Activated naive CD8-positive, alpha-beta T cell treated with anti-CD3 and anti-CD28 coated beads for 36 hours (primary cell): Measurements from ENCODE around the gene PFDN1. TPM values are rescaled to one million over a fixed set of nuclear protein-coding genes. Genes with fewer than 3 reads are reported as not detected.
"Not testable (repeated sequence)": the region's sequence is repeated elsewhere in the genome, so short reads cannot be mapped to it uniquely, and the experiment has no call there.

Source experiments
- DNase-seq: peaks from one replicate; pipeline ENCODE4 v3.0.0; 2021
- H3K27ac Mint-ChIP-seq: one replicate; pipeline ENCODE4 v1.8.0; 2022; ENCODE audit warnings: mild to moderate bottlenecking, moderate library complexity, mixed read lengths
- H3K27me3 Mint-ChIP-seq: one replicate; pipeline ENCODE4 v1.8.0; 2022; ENCODE audit warnings: mild to moderate bottlenecking, mixed read lengths
- H3K36me3 Mint-ChIP-seq: one replicate; pipeline ENCODE4 v1.8.0; 2021; ENCODE audit warnings: mild to moderate bottlenecking, mixed read lengths
- H3K4me1 Mint-ChIP-seq: one replicate; pipeline ENCODE4 v1.8.0; 2021; ENCODE audit warnings: mixed read lengths
- H3K4me3 Mint-ChIP-seq: one replicate; pipeline ENCODE4 v1.8.0; 2022; ENCODE audit warnings: mild to moderate bottlenecking, moderate library complexity, mixed read lengths
- H3K9me3 Mint-ChIP-seq: one replicate; pipeline ENCODE4 v1.8.0; 2022; ENCODE audit warnings: mixed read lengths
- total RNA-seq, 2 experiments: library from RNA; stranded (reverse); gene quantifications; one replicate each; pipeline ENCODE4 v1.2.3, GENCODE V29; 2021

PFDN1 gene, protein sequence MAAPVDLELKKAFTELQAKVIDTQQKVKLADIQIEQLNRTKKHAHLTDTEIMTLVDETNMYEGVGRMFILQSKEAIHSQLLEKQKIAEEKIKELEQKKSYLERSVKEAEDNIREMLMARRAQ
- total RNA-seq = 10 to 100 TPM; 64.0 to 68.5 TPM

DNA sequence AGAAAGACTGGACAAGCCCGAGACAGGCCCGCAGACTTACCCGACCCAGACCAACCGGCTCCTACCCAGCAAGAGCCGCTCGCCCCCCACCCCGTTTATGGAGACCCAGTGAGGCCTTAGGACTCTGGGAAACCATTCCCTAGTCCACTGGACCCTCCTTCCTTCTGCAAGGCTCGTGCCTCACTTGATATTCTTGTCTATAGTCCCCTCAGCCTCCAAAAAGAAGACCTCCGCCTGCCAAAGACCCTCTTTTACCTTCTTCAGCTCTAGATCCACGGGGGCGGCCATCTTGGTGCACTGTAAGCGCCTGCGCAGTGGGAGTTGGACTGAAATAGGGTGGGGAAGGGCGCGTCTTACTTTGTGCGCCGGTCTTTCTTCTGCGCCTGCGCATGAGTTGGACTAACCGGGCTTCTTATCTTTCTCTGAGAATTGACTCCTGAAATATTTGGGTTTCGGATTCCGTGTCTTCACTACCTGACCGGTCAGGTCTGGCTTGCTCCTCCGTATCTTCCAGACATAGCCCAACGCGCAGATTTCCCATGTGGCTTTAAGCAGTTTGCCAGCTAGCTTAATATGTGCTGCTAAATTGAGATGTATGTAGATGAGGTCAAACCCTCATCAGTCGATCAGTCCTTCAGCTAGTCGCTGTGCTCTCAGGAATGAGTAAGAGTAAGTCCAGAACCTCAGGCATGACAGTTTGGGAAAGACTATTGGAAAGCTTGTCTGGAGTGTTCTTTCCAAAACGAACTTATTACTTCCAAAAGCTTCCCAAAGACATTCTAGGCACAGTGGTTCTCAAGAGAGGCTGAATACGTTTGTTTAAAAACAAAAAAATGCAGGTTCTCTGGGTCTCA, at the start of gene PFDN1:
Gene PFDN1, minus strand, starts transcription at position 316 of the 854 bp plus-strand sequence. Its CDS starts 28 bp downstream, at position 288.
- Mint-ChIP-seq H3K9me3 (no peaks in the 10 kb centered on the region), H3K36me3 (peaks cover 6% of the 10 kb centered on the region), H3K4me3 (peak within 1 kb of the TSS; percentile 95), H3K27ac (peak within 1 kb of the TSS; percentile 91), H3K4me1 (peaks cover 25% of the 10 kb centered on the region), H3K27me3 (no peaks in the 10 kb centered on the region)
- peak; percentile 90 for DNase-seq

DNA sequence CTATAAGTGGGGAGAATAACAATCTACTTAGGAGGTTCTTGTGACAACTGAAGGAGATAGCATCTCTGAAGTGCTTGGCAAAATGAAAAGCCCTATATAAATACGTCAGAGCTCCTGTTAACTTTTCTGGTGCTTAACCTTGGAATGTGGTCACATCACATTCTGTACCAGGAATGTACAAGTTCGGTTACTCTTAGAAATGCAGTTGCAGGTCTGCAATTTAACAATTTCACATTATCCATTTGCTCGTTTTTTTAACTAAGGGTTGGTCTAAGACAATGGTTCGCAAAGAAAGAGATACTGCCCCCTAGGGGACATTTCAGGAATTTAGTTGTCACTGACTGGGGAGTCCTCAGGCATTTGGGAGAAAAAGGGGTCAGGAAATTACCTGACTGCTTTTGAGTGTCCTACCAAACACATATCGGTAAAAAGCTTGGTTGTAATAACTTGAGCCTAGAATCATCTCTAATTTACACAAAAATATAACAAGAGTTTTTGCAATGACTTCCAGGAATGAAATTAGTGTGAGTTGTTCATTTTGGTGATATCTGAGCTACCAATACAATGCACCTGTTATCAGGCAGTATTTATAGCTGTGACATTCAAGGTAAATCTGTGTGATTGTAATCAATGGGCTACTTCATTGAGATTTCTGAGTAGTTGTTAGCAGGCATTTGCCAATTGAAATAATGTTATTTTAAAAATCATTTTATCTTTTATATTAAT, 48.9 kb upstream of the PFDN1 start:
- no peak overlapping the region for H3K27ac Mint-ChIP-seq
- H3K4me1 Mint-ChIP-seq = peaks cover 10% of the 10 kb centered on the region
- no peak overlapping the region for H3K4me3 Mint-ChIP-seq
- DNase-seq = peak; percentile 40
- no peaks in the 10 kb centered on the region for H3K36me3 Mint-ChIP-seq
- H3K9me3 Mint-ChIP-seq = no peaks in the 10 kb centered on the region
- H3K27me3 Mint-ChIP-seq = peaks cover 32% of the 10 kb centered on the region

DNA sequence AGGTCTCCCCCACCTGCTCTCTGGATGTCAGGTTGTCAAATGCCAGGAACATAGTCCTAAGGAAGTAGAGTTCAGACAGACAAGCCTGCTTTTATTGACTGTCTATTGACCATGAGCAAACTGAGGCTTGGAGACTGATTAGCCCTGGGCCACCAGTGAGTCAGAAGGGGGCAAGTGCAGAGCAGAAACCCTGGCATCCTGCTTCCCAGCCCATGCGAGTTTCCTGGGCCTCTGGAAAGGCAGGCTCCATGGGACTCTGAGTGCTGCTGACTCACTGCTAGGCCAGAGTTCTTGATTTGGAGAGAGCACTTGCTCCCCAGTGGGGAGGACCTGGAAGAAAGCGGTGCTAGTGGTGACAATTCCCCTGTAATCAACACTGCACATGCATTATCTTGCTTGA, 46.3 kb upstream of the PFDN1 start:
- Mint-ChIP-seq H3K27ac (no peak overlapping the region), H3K9me3 (no peaks in the 10 kb centered on the region), H3K36me3 (no peaks in the 10 kb centered on the region)

DNA sequence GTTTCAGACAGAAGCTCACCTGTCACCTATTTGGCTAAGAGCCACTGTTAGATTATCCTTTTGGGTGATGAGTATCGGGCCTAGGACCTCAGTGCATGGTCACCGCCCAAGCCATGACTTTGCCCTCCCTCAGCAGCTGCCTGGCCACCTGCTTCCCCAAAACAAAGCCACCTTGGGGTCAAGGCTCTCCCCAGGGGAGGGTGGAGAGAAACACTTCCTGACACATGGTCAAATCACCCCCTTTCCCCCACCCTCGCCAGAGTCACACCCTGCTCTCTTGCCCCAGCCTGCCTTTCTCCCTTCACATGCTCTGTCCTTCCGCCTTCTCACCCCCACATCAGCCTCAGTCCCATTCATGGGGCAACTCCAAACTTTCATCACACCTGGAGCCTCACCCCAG, 45.2 kb upstream of the PFDN1 start:
- peaks cover 43% of the 10 kb centered on the region for H3K27me3 Mint-ChIP-seq
- no peak for DNase-seq
- H3K4me1 Mint-ChIP-seq = peaks cover 32% of the 10 kb centered on the region
- no peak overlapping the region for H3K27ac Mint-ChIP-seq
- no peaks in the 10 kb centered on the region for H3K9me3 Mint-ChIP-seq
- H3K4me3 Mint-ChIP-seq = no peak overlapping the region
- H3K36me3 Mint-ChIP-seq = peaks cover 3% of the 10 kb centered on the region

More for the DNA sequence above, 46.3 kb upstream of the PFDN1 start:
- Mint-ChIP-seq H3K4me3 (no peak overlapping the region), H3K27me3 (peaks cover 43% of the 10 kb centered on the region), H3K4me1 (peaks cover 23% of the 10 kb centered on the region)
- DNase-seq = no peak

DNA sequence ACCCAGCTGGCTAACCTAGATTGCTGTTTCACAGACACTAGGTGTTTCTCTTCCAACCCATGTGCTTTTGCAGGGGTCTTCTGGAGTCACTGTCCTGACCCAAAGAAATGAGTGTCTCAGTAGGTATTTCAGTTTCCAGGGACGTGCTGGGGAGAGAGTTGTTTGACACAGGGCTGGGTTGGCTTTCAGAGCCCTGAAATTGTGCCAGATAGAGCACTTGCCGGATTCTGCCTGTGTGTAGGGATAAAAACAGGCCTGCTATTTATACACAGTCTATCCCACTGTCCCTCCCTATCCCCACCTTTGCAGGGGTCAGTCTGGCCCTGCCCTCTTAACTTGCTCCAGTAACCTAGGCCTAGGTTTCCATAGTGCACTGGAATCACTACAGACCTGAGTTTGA, 44.5 kb upstream of the PFDN1 start:
- H3K27me3 Mint-ChIP-seq = peaks cover 43% of the 10 kb centered on the region
- H3K4me3 Mint-ChIP-seq = peak overlapping the region; percentile 73
- DNase-seq = no peak
- H3K36me3 Mint-ChIP-seq = peaks cover 7% of the 10 kb centered on the region
- peaks cover 39% of the 10 kb centered on the region for H3K4me1 Mint-ChIP-seq
- no peaks in the 10 kb centered on the region for H3K9me3 Mint-ChIP-seq
- H3K27ac Mint-ChIP-seq = no peak overlapping the region

DNA sequence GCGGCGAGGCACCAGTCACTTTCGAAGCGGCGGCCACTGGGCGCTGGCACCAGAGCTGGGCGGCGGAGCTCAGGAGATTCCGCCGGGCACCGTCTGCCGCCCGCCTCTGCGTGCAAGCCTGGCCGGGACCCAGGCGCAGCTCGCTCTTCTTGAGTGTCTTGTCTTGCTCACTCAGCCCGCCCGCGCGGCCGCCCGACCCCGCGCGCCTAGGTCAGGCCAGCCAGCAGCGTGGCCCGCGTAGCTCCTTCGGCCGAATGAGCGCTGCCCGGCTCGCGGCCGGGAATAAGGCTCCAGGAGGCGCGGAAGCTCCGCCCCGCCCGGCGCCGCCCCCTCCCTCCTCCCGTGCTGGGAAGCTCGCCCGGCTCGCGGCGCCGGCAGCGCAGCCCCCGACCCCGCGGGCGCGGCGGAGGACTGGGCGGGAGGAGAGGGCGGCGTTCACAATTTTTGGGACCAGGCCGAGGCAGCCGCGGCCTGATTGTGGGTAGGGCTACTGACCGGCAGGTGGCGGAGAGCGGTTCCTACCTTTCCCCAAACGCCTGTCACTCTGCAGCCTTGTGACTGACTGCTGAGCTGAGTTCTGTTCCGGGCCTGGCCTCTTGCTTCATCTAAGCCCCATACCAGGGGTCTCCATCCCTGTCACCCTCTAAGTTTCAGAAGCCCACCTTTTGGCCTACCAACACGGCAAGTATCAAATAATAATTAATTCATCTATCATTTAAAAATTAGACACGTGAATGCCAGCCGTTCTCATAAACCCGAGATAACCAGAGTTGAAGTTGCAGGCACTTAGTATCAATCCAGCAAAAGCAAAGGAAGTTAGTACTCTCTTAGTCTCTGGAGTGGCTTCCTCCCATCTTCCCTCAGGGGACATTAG, 43.7 kb upstream of the PFDN1 start, which contains the start of gene HBEGF:
Gene HBEGF, minus strand, starts transcription at position 256 of the 874 bp plus-strand sequence. CDS start 275 bp downstream, outside the sequence.
- H3K27me3 Mint-ChIP-seq = peaks cover 40% of the 10 kb centered on the region
- peaks cover 42% of the 10 kb centered on the region for H3K4me1 Mint-ChIP-seq
- peak; percentile 56 for DNase-seq
- H3K9me3 Mint-ChIP-seq = peaks cover 2% of the 10 kb centered on the region
- no peak within 1 kb of the TSS for H3K27ac Mint-ChIP-seq
- peak within 1 kb of the TSS; percentile 73 for H3K4me3 Mint-ChIP-seq
- peaks cover 13% of the 10 kb centered on the region for H3K36me3 Mint-ChIP-seq

DNA sequence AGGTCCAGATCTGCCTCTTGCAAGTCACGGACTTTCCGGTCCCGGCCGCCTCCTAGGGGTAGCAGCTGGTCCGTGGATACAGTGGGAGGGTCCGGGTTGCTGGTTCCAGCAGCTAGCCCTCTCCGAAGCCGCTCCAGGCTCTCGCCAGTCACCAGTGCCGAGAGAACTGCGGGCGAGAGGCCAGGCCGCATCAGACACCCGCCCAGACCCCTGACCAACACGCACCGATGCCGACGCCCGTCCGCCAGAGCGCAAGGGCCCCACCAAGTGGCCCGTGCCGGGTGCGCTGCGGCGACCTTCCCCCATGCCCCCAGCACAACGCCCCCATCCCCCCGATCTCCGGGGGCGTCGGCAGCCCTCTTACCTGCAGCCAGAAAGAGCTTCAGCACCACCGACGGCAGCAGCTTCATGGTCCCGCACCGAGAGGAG, 43.0 kb upstream of the PFDN1 start:
- H3K27ac Mint-ChIP-seq = no peak overlapping the region

DNA sequence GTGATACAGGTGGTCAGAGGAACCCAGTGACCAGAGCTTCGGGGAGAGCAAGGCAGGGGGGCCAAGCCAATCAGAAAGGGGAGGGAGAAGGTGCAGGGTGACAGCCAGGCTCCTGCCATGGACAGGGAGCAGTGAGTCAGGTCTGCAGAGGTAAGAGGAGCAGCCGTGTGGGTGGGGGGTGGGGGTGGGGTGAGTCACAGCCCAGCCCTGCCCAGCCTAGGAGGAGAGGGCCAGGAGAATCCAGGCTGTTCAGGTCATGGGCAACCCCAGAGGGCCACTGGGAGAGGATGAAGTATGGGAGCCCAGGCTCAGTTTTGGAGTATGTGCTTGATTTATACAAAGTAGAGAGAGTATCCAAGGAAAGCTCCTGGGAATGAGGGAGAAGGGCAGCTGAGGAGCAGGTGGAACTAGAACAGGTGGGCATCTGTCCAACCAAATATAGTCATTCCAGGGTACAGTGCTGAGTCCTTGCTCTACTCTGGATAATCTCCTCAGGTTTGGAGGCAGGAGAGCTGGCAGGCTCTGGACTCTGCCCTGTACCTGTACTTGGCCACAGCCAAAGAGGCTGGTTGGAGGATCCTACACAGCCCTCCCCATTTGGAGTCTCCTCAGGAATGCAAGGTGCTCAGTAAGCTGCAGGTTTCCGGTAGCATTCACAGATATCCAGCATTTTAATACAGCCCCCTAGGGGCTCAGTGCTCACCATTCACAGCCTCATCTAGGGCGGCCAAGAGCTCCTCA, 42.0 kb upstream of the PFDN1 start:
- peak overlapping the region; percentile 15 for H3K27ac Mint-ChIP-seq
- H3K4me1 Mint-ChIP-seq = peaks cover 49% of the 10 kb centered on the region

More for the DNA sequence above, 43.0 kb upstream of the PFDN1 start:
- Mint-ChIP-seq H3K4me3 (peak overlapping the region; percentile 62), H3K4me1 (peaks cover 44% of the 10 kb centered on the region), H3K27me3 (peaks cover 36% of the 10 kb centered on the region), H3K36me3 (peaks cover 19% of the 10 kb centered on the region), H3K9me3 (peaks cover 2% of the 10 kb centered on the region)
- DNase-seq = no peak

DNA sequence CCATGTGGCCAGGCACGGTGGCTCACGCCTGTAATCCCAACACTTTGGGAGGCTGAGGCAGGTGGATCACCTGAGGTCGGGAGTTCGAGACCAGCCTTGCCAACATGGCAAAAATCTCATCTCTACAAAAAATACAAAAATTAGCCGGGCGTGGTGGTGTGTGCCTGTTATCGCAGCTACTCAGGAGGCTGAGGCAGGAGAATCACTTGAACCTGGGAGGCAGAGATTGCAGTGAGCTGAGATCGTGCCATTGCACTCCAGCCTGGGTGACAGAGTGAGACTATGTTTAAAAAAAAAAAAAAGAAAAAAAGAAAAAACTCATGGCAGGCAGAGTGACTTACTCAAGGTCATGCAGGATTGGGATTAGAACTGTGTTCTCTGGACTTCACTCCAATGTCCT, 40.9 kb upstream of the PFDN1 start:
- Mint-ChIP-seq H3K36me3 (peaks cover 22% of the 10 kb centered on the region), H3K27ac (peak overlapping the region; percentile 18), H3K4me1 (peaks cover 49% of the 10 kb centered on the region), H3K27me3 (peaks cover 19% of the 10 kb centered on the region)
- DNase-seq, H3K9me3 Mint-ChIP-seq, H3K4me3 Mint-ChIP-seq: not testable (repeated sequence)

More for the DNA sequence above, 42.0 kb upstream of the PFDN1 start:
- peaks cover 2% of the 10 kb centered on the region for H3K9me3 Mint-ChIP-seq
- peaks cover 29% of the 10 kb centered on the region for H3K27me3 Mint-ChIP-seq
- peak overlapping the region; percentile 69 for H3K4me3 Mint-ChIP-seq
- H3K36me3 Mint-ChIP-seq = peaks cover 22% of the 10 kb centered on the region
- DNase-seq = peak; percentile 25

DNA sequence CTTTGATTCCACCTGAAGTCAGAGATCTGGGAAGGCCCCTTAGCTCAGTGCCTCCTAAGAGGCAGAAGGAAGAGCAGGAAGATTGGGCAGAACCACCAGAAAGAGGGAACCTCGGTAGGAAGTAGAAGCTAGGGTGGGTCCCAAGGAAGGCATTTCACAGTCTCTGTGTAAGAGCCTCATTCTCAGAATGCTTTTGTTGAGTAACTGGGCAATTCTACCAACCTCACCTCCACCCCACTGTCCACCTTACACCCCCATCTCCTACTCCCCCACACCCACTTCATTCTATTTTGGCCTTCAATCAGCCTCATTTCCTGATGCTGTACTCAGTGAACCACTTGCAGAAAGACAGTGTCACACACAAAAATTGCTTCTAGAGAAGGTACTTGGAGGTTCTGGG, 40.0 kb upstream of the PFDN1 start:
- peaks cover 12% of the 10 kb centered on the region for H3K27me3 Mint-ChIP-seq
- H3K27ac Mint-ChIP-seq = peak overlapping the region; percentile 93
- DNase-seq = no peak
- H3K36me3 Mint-ChIP-seq = peaks cover 24% of the 10 kb centered on the region
- peaks cover 2% of the 10 kb centered on the region for H3K9me3 Mint-ChIP-seq
- H3K4me1 Mint-ChIP-seq = peaks cover 50% of the 10 kb centered on the region
- H3K4me3 Mint-ChIP-seq = peak overlapping the region; percentile 86

DNA sequence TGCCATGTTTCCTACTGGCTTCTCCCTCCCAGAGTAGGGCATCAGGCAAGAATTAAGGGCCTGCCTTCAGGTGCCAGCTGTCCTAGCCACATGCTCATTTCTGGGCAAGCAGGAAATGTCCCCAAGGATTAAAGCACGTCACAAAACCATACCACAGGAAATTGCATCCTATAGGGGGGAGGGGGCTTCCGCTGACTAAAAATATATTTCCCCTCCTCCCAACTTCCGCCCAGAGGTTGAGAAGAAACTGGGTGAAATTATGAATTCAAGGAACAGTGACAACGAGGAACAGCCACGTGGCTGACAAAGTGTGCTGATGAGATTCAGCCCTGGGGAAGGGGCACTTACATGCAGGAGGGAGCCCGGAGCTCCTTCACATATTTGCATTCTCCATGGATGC, 39.4 kb upstream of the PFDN1 start:
- Mint-ChIP-seq H3K4me3 (peak overlapping the region; percentile 86), H3K27ac (peak overlapping the region; percentile 93), H3K36me3 (peaks cover 24% of the 10 kb centered on the region), H3K4me1 (peaks cover 50% of the 10 kb centered on the region), H3K9me3 (peaks cover 2% of the 10 kb centered on the region), H3K27me3 (peaks cover 12% of the 10 kb centered on the region)
- peak; percentile 41 for DNase-seq

DNA sequence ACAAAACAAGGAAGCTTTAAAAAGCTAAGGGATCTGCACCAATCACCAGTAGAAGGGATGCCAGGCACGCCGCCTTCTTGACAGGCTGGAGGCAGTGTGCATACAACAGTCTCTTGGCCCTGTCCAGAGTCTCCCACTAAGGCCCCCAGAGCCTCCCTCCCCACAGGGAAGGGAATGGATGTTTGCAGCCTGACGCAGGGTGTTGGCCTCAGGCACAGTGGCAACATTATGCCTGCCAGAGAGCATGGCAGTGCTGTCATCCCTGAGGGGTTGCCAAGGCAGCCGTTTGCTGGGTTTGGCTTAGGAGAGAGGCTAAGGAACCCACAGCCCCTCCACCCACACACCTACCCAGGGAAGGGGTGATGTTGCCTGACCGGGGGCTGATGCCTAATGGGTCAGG, 38.7 kb upstream of the PFDN1 start:
- H3K27me3 Mint-ChIP-seq = peaks cover 9% of the 10 kb centered on the region
- peaks cover 45% of the 10 kb centered on the region for H3K4me1 Mint-ChIP-seq
- peak overlapping the region; percentile 86 for H3K4me3 Mint-ChIP-seq
- peaks cover 2% of the 10 kb centered on the region for H3K9me3 Mint-ChIP-seq
- no peak for DNase-seq
- H3K36me3 Mint-ChIP-seq = peaks cover 24% of the 10 kb centered on the region
- H3K27ac Mint-ChIP-seq = peak overlapping the region; percentile 93

DNA sequence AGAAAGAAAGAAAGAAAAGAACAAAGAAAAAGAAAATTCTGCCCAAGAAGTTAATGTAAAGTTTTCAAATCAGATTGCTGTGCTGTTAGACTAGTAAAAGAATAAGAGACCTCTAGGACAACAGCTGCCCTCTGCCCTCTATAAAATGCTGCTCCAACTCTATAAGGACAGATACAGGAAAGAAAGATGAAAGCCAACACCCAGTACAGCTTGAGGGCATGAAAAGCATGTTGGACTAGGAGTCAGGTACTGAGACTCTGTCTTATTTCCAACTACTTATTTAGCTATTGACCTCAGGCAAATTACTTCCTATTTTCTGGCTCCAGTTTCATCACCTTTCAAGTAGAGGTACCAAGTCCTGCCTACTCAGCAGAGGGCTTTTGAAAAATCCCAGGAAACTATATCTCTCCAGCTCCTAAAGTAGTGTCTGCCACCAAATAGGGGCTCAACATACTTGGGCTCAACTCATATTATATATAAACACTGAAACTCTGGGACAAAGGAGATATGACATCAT, 37.8 kb upstream of the PFDN1 start:
- H3K36me3 Mint-ChIP-seq = peaks cover 24% of the 10 kb centered on the region

More for the DNA sequence above, 37.8 kb upstream of the PFDN1 start:
- H3K4me3 Mint-ChIP-seq = peak overlapping the region; percentile 86
- no peak for DNase-seq
- H3K27me3 Mint-ChIP-seq = peaks cover 7% of the 10 kb centered on the region
- H3K27ac Mint-ChIP-seq = no peak overlapping the region
- peaks cover 44% of the 10 kb centered on the region for H3K4me1 Mint-ChIP-seq
- H3K9me3 Mint-ChIP-seq = peaks cover 2% of the 10 kb centered on the region
